CD4-positive, alpha-beta T cell (primary cell): ENCODE data around the gene MSI2. TPM values are rescaled to one million over a fixed set of nuclear protein-coding genes. Genes with fewer than 3 reads are reported as not detected.

Experiments
- ATAC-seq: fragments of 200-7000 bp; cut with Tn5 transposase; one replicate; pipeline ENCODE4 v1.10.0; 2022; ENCODE audit warnings: mild to moderate bottlenecking; ENCODE audit not compliant: poor library complexity
- CTCF ChIA-PET: fragments of 350-600 bp; sonication (Branson Sonifier 250); formaldehyde crosslinking; loops from one replicate; lab custom pipeline; 2021; ENCODE audit warnings: antibody characterized with exemption, inconsistent platforms; lab: Charles Lee
- POLR2A ChIA-PET: fragments of 350-600 bp; sonication (Branson Sonifier 250); formaldehyde crosslinking; loops from one replicate; lab custom pipeline; 2021; ENCODE audit warnings: antibody characterized with exemption, inconsistent platforms; lab: Charles Lee
- DNase-seq, 14 experiments: peaks; one replicate each; pipeline ENCODE4 v3.0.0-alpha.2; 2013 to 2020; ENCODE audit warnings: mixed read lengths in 2 of 14
- H3K27ac ChIP-seq, 2 donors: one replicate each; pipeline versions ENCODE4 v1.5.1 to v1.7.0; 2013; ENCODE audit warnings: low read length in 2 of 2, low read depth in 1 of 2, mild to moderate bottlenecking in 1 of 2
- H3K27me3 ChIP-seq, 2 experiments: 1 replicate in 1 of 2; 2 replicates in 1 of 2; pipeline versions ENCODE4 v1.6.1 to v1.7.0; 2013; ENCODE audit warnings: low read length in 2 of 2, control low read depth in 1 of 2, mild to moderate bottlenecking in 1 of 2, moderate library complexity in 1 of 2; ENCODE audit not compliant: insufficient read depth in 2 of 2, control insufficient read depth in 1 of 2
- H3K36me3 ChIP-seq: one replicate; pipeline ENCODE4 v1.6.1; 2013; ENCODE audit warnings: low read length, control low read depth; ENCODE audit not compliant: insufficient read depth
- H3K4me1 ChIP-seq: one replicate; pipeline ENCODE4 v1.6.1; 2013; ENCODE audit warnings: low read length, control low read depth; ENCODE audit not compliant: insufficient read depth
- H3K4me3 ChIP-seq: one replicate; pipeline ENCODE4 v1.5.1; 2013; ENCODE audit warnings: mild to moderate bottlenecking, low read length, moderate library complexity
- H3K9me3 ChIP-seq, 2 experiments: 1 replicate in 1 of 2; 2 replicates in 1 of 2; pipeline versions ENCODE4 v1.6.1 to v1.7.0; 2013; ENCODE audit warnings: low read length in 2 of 2, mild to moderate bottlenecking in 2 of 2, control low read depth in 1 of 2, moderate library complexity in 1 of 2; ENCODE audit not compliant: control insufficient read depth in 1 of 2, insufficient read depth in 1 of 2
- H3K27ac Mint-ChIP-seq: one replicate; pipeline ENCODE4 v1.8.0; 2020; ENCODE audit warnings: mixed read lengths
- H3K27me3 Mint-ChIP-seq: one replicate; pipeline ENCODE4 v1.8.0; 2021; ENCODE audit warnings: mixed read lengths
- H3K36me3 Mint-ChIP-seq: one replicate; pipeline ENCODE4 v1.8.0; 2021; ENCODE audit warnings: low read depth, mixed read lengths
- H3K4me1 Mint-ChIP-seq: one replicate; pipeline ENCODE4 v1.8.0; 2021; ENCODE audit warnings: low read depth, mixed read lengths
- H3K4me3 Mint-ChIP-seq: one replicate; pipeline ENCODE4 v1.8.0; 2020; ENCODE audit warnings: mild to moderate bottlenecking, mixed read lengths
- H3K9me3 Mint-ChIP-seq: one replicate; pipeline ENCODE4 v1.8.0; 2020; ENCODE audit warnings: mixed read lengths
- CTCF ChIP-seq: fragments of 200-600 bp; IDR thresholded peaks from one replicate; pipeline ENCODE4 v1.8.0; 2022; ENCODE audit warnings: antibody characterized with exemption, mild to moderate bottlenecking
- intact Hi-C, 2 experiments: fragments of 100-400 bp; cut with DNase I in 1 of 2; cut with micrococcal nuclease in 1 of 2; formaldehyde crosslinking; loops; one replicate each; pipeline versions ENCODE4 v1.15.1 to v1.9.0; 2023 to 2025; cut with DNase I, micrococcal nuclease
- total RNA-seq, 174 experiments: library from RNA in 2 of 174; stranded (reverse) in 2 of 174; gene quantifications; one replicate each; pipeline ENCODE4 v1.2.3 and lab custom pipeline; 2021 to 2026

MSI2 gene
- total RNA-seq, 2 experiments from 2014 or later, result 129 to 132 TPM

DNA sequence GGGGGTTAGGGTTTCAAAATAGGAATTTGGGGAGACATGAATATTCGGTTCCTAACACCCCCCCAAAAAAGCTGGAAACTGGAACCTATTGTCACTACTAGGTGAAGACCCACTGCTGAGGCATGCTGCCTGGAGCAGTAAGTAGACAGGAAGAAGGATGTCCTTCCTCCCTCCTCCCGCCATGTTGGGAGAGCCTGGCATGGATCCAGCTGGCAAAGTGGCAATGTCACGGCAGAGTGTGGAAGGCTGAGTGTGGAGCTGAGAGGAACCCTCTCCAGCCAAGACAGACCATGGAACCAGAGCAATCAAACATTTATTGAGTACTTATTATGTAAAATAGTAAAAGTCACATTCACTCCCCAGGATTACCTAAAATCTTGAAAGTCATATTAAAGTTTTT, 439.7 kb downstream of the MSI2 start:
- CTCF ChIA-PET, result no interaction called here
- Histone ChIP-seq H3K36me3 (no peaks in the 10 kb centered on the region), H3K27ac (no peak overlapping the region), H3K27me3 (no peaks in the 10 kb centered on the region), H3K9me3 (peaks cover 0 to 4% of the 10 kb centered on the region in 2 experiments), H3K4me3 (no peak overlapping the region), H3K4me1 (peaks cover 14% of the 10 kb centered on the region)
- H3K4me3 Mint-ChIP-seq, result no peak overlapping the region
- H3K36me3 Mint-ChIP-seq, result no peaks in the 10 kb centered on the region
- no peak for TF ChIP-seq CTCF
- no peak overlapping the region for H3K27ac Mint-ChIP-seq
- no peaks in the 10 kb centered on the region for H3K4me1 Mint-ChIP-seq
- intact Hi-C loops, result no loop called here
- H3K9me3 Mint-ChIP-seq, result no peaks in the 10 kb centered on the region
- POLR2A ChIA-PET, result no interaction called here
- no peaks in the 10 kb centered on the region for H3K27me3 Mint-ChIP-seq
- DNase-seq, result no peak
- no peak for ATAC-seq

- Histone ChIP-seq H3K27ac (no peak overlapping the region), H3K9me3 (peaks cover 0 to 4% of the 10 kb centered on the region in 2 experiments), H3K4me3 (no peak overlapping the region), H3K36me3 (no peaks in the 10 kb centered on the region), H3K4me1 (peaks cover 14% of the 10 kb centered on the region), H3K27me3 (no peaks in the 10 kb centered on the region)
- Mint-ChIP-seq H3K27me3 (no peaks in the 10 kb centered on the region), H3K4me3 (no peak overlapping the region), H3K36me3 (no peaks in the 10 kb centered on the region), H3K9me3 (no peaks in the 10 kb centered on the region), H3K27ac (no peak overlapping the region), H3K4me1 (no peaks in the 10 kb centered on the region)
- intact Hi-C loops, result no loop called here
- no peak for ATAC-seq
- no peak for TF ChIP-seq CTCF
- ChIA-PET POLR2A (no interaction called here), CTCF (no interaction called here)
- no peak for DNase-seq
These were observed 440.9 kb downstream of the MSI2 start for GRCh38 chr17:57697197-57697596.

DNA sequence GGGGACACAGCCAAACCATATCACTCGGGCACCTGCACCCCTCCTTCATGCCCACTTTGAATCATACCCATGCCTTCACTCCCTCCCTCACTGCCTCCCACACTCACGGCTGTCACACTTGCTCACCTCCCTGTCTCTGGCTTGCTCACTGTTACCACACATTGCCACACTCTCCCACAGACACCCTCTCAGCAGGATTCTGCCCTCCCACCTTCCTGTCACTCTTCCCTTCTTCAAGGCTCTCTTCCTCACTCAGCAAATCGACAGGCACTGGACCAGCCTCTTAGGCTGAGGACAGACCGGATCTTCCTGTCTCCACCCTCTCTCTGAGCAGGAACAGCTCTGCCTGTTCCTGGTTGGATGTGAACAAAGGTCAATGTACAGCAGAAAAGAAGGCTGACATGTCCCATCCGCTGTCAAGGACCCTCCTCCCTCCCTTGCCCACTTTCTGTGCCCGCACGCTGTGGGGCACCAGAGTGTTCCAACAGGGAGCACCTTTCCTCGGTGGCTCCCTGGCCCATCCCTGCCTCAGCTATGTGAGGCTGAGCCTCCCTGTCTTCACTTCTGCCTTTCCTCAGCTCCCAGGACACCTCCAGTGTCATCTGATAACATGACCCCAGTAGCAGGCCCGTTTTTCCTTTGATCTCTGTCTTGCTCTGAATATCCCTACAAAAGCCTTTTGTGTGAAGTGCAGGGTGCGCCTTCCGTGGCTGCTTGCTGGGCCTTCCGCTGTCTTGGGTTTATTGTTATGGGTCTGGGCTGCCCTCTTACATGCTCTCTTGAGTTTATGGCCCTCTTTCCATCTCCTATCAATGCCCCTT, 441.8 kb downstream of the MSI2 start:
- no peak for ATAC-seq
- H3K27me3 Mint-ChIP-seq, result no peaks in the 10 kb centered on the region

More for the DNA sequence above, 441.8 kb downstream of the MSI2 start:
- TF ChIP-seq CTCF, result no peak
- no peak overlapping the region for H3K4me3 Mint-ChIP-seq
- no peak overlapping the region for H3K27ac ChIP-seq
- DNase-seq, result peak in 1 of 14 experiments; percentile 15
- no peaks in the 10 kb centered on the region for H3K36me3 Mint-ChIP-seq
- H3K27me3 ChIP-seq, result no peaks in the 10 kb centered on the region
- no peaks in the 10 kb centered on the region for H3K36me3 ChIP-seq
- intact Hi-C loops, result no loop called here
- no peaks in the 10 kb centered on the region for H3K4me1 Mint-ChIP-seq
- peaks cover 14% of the 10 kb centered on the region for H3K4me1 ChIP-seq
- no peak overlapping the region for H3K27ac Mint-ChIP-seq
- H3K9me3 ChIP-seq, result peaks cover 0 to 2% of the 10 kb centered on the region in 2 experiments
- H3K4me3 ChIP-seq, result no peak overlapping the region
- CTCF ChIA-PET, result no interaction called here
- H3K9me3 Mint-ChIP-seq, result no peaks in the 10 kb centered on the region
- POLR2A ChIA-PET, result no interaction called here
